Esophagus squamous epithelium (tissue), 5 donors: ENCODE results near the gene LAMA3. TPM values are rescaled to one million over a fixed set of nuclear protein-coding genes. Genes with fewer than 3 reads are reported as not detected.
A peak's percentile ranks its signal among the peaks of the same experiment; 100 is the strongest.

Experiments
- DNase-seq: peaks from one replicate; lab custom pipeline; 2025; lab: John Stamatoyannopoulos, UW
- H3K27ac ChIP-seq, 4 donors: fragments of 200-600 bp; sonication (generic); one replicate each; pipeline ENCODE4 v1.5.1; 2016 to 2019; ENCODE audit warnings: mild to moderate bottlenecking in 1 of 4
- H3K27me3 ChIP-seq, 4 donors: fragments of 200-600 bp; sonication (generic); 1 replicate in 3 of 4; 2 replicates in 1 of 4; pipeline versions ENCODE4 v1.5.1 to v1.6.0; 2017 to 2021; ENCODE audit warnings: antibody characterized with exemption in 1 of 4
- H3K36me3 ChIP-seq, 3 donors: fragments of 200-600 bp; sonication (generic); one replicate each; pipeline ENCODE4 v1.5.1; 2016 to 2019
- H3K4me1 ChIP-seq, 3 donors: fragments of 200-600 bp; sonication (generic); one replicate each; pipeline ENCODE4 v1.5.1; 2017 to 2019
- H3K4me3 ChIP-seq, 4 donors: fragments of 200-600 bp; sonication (generic); 1 replicate in 3 of 4; 2 replicates in 1 of 4; pipeline ENCODE4 v1.5.1; 2016 to 2019; ENCODE audit warnings: mild to moderate bottlenecking in 2 of 4, moderate library complexity in 1 of 4
- H3K9me3 ChIP-seq, 3 donors: fragments of 200-600 bp; sonication (generic); one replicate each; pipeline ENCODE4 v1.5.1; 2016 to 2019
- CTCF ChIP-seq, 6 experiments: fragments of 450-650 bp in 4 of 6; fragments of 200-600 bp in 2 of 6; sonication (generic) in 2 of 6; IDR thresholded peaks; one replicate each; pipeline ENCODE4 v1.5.1; 2016 to 2019; ENCODE audit warnings: antibody characterized with exemption in 6 of 6, mild to moderate bottlenecking in 4 of 6, moderate library complexity in 4 of 6
- POLR2A ChIP-seq, 4 donors: fragments of 450-650 bp; IDR thresholded peaks; one replicate each; pipeline ENCODE4 v1.6.1; 2017; ENCODE audit warnings: antibody characterized with exemption in 4 of 4, mild to moderate bottlenecking in 4 of 4, moderate library complexity in 3 of 4
- WGBS, 2 donors: methylation state at CpG; one replicate each; pipeline ENCODE4 v1.1.5; 2018; 5-methylcytosine and 5-hydroxymethylcytosine counted together
- intact Hi-C: fragments of 100-400 bp; cut with DNase I; formaldehyde crosslinking; loops from one replicate; pipeline ENCODE4 v1.15.0; 2022
- total RNA-seq, 4 donors: library from RNA; depleted of rRNA; stranded (reverse); fragments of >200 nt; gene quantifications; one replicate each; pipeline ENCODE4 v1.1.0, GENCODE V29; 2016
- donor health status: DM: yes; HTN: yes; CAD: no.

LAMA3 gene
- total RNA-seq, 4 donors from 2014 or later, result 28.7 to 81.3 (median 44.8) TPM

GRCh38 chr18:23950644-23951043 lies 261.4 kb downstream of the LAMA3 start:
- TF ChIP-seq CTCF (IDR thresholded peaks at IDR 0.05) (no peak), POLR2A (IDR thresholded peaks at IDR 0.05) (no peak)
- H3K4me3 ChIP-seq, result no peak overlapping the region
- intact Hi-C loops, result no loop called here
- no peaks in the 10 kb centered on the region for H3K27me3 ChIP-seq
- no peaks in the 10 kb centered on the region for H3K9me3 ChIP-seq
- no peak overlapping the region for H3K27ac ChIP-seq
- WGBS, 2 donors, result 66 to 91% methylated on average over 3 of the region's 3 CpGs
- no peaks in the 10 kb centered on the region for H3K4me1 ChIP-seq
- peaks cover 6 to 95% (median 6%) of the 10 kb centered on the region in 3 donors for H3K36me3 ChIP-seq
- no peak for DNase-seq

DNA sequence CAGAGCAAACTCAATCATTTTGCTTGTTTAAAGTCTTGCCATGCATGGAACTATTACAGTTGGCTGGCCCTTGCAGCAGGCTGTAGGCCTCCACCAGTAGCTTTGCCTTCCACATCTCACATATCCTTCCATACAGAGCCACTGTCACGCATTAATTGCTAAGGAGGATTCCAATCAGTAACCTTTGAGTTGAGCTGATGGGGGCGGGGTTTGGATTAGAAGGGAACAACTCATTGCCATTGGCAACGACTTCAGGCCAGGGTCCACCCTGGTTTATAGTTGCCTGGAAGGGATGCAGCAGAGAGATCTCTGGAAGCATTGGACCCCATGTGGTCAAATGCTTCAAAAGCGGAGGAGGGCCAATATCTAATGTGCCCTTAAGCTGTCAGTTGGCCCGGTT lies 262.0 kb downstream of the LAMA3 start:
- WGBS, 2 donors, result 89 to 95% methylated on average over 4 to 5 of the region's 5 CpGs
- no peak for DNase-seq
- peaks cover 6 to 95% (median 6%) of the 10 kb centered on the region in 3 donors for H3K36me3 ChIP-seq
- no peak overlapping the region for H3K4me3 ChIP-seq
- H3K9me3 ChIP-seq, result no peaks in the 10 kb centered on the region
- H3K27ac ChIP-seq, result no peak overlapping the region
- no peaks in the 10 kb centered on the region for H3K27me3 ChIP-seq
- TF ChIP-seq CTCF (IDR thresholded peaks at IDR 0.05) (no peak), POLR2A (IDR thresholded peaks at IDR 0.05) (no peak)
- intact Hi-C loops, result no loop called here
- H3K4me1 ChIP-seq, result no peaks in the 10 kb centered on the region

DNA sequence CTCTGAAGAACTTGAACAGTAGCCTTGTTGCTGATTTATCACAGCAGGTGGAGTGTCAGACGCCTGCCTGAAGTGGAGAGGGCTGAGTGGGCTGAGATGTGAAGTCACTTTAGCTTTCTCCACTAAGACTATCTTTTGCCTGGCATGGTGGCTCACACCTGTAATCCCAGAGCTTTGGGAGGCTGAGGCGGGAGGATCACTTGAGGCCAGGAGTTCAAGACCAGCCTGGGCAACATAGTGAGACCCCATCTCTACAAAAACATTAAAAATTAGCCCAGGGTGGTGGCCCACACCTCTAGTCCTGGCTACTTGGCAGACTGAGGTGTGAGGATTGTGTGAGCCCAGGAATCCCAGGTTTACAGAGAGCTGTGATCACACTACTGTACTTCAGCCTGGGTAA lies 264.7 kb downstream of the LAMA3 start:
- Histone ChIP-seq H3K27ac (no peak overlapping the region), H3K27me3 (no peaks in the 10 kb centered on the region), H3K36me3 (peaks cover 6 to 78% (median 6%) of the 10 kb centered on the region in 3 donors), H3K4me3 (no peak overlapping the region), H3K4me1 (peaks cover 0 to 13% (median 0%) of the 10 kb centered on the region in 3 donors), H3K9me3 (no peaks in the 10 kb centered on the region)
- WGBS, 2 donors, result 100% methylated on average over 1 to 2 of the region's 2 CpGs
- DNase-seq, result no peak
- no peak for TF ChIP-seq CTCF (IDR thresholded peaks at IDR 0.05)
- TF ChIP-seq POLR2A (IDR thresholded peaks at IDR 0.05), result no peak
- intact Hi-C loops, result no loop called here

- 86 to 94% methylated on average over 5 of the region's 5 CpGs for WGBS, 2 donors
- DNase-seq, result no peak
- H3K36me3 ChIP-seq, result peaks cover 3 to 53% (median 6%) of the 10 kb centered on the region in 3 donors
Measured at GRCh38 chr18:23956483-23956882, 267.2 kb downstream of the LAMA3 start.

DNA sequence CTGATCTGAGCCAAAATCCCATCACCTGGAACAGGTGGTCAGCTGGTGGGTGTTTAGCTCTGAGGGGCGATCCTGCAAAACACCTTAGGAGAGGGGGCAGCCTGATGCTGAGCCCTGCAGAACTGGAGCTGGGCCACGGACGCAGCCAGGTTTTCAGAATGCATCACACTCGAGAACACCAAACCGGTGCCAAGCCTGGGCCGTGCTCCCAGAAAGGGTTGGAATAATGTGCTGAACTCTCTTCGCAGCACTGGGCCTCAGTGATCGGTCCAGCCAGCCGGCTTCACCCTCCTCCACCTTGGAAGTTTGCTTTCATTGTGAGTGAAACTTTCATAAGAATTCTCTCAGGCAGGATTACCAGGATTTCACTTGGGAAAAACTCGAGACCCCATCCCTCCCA lies 268.8 kb downstream of the LAMA3 start:
- 37 to 38% methylated on average over 10 of the region's 10 CpGs for WGBS, 2 donors
- intact Hi-C loops, result no loop called here
- H3K4me3 ChIP-seq, result no peak overlapping the region
- H3K9me3 ChIP-seq, result no peaks in the 10 kb centered on the region
- H3K4me1 ChIP-seq, result peaks cover 0 to 19% (median 0%) of the 10 kb centered on the region in 3 donors
- H3K27ac ChIP-seq, result peak overlapping the region in 2 of 4 donors; percentile 53 to 59
- peaks cover 0 to 39% (median under 1%) of the 10 kb centered on the region in 3 donors for H3K36me3 ChIP-seq
- TF ChIP-seq POLR2A (IDR thresholded peaks at IDR 0.05) (no peak), CTCF (IDR thresholded peaks at IDR 0.05) (no peak)
- H3K27me3 ChIP-seq, result no peaks in the 10 kb centered on the region
- DNase-seq, result no peak

More at GRCh38 chr18:23956483-23956882, 267.2 kb downstream of the LAMA3 start:
- Histone ChIP-seq H3K9me3 (no peaks in the 10 kb centered on the region), H3K4me3 (no peak overlapping the region), H3K27me3 (no peaks in the 10 kb centered on the region), H3K4me1 (peaks cover 0 to 19% (median 0%) of the 10 kb centered on the region in 3 donors), H3K27ac (no peak overlapping the region)
- TF ChIP-seq POLR2A (IDR thresholded peaks at IDR 0.05), result no peak
- no peak for TF ChIP-seq CTCF (IDR thresholded peaks at IDR 0.05)
- intact Hi-C loops, result no loop called here
